ENCODE measurements around the gene NOP16.

The NOP16 gene

GRCh38 chr5:176383248-176383905, 5.0 kb downstream of the NOP16 start:
- H3K36me3 ChIP-seq (ENCODE audit: control insufficient read depth in 2 of 2, insufficient read depth in 1 of 2, low read length in 2 of 2): peaks cover 0 to 70% of the 10 kb centered on the region in 2 experiments; a peak in 2 of 3 replicates
- no peaks in the 10 kb centered on the region for H3K9me3 ChIP-seq (ENCODE audit: control insufficient read depth, insufficient read depth, low read depth, low read length)
- TF ChIP-seq MEIS1 (CRISPR knock-in tag; IDR thresholded peaks at IDR 0.05; ENCODE audit: borderline replicate concordance) (no peak), ZNF514 (tag by site-specific recombination; IDR thresholded peaks at IDR 0.05) (no peak), ZNF324 (tag by site-specific recombination; IDR thresholded peaks at IDR 0.05) (no peak), ZNF133 (tag by site-specific recombination; IDR thresholded peaks at IDR 0.05) (no peak), ZBTB49 (tag by site-specific recombination; IDR thresholded peaks at IDR 0.05; ENCODE audit: low read depth) (no peak), ZNF223 (tag by site-specific recombination; IDR thresholded peaks at IDR 0.05) (no peak), PRDM6 (tag by site-specific recombination; IDR thresholded peaks at IDR 0.05) (no peak), OVOL3 (tag by site-specific recombination; IDR thresholded peaks at IDR 0.05) (no peak), SP2 (tag by site-specific recombination; IDR thresholded peaks at IDR 0.05) (no peak), ZNF670 (tag by site-specific recombination; IDR thresholded peaks at IDR 0.05; ENCODE audit: low read depth) (no peak), KLF8 (tag by site-specific recombination; IDR thresholded peaks at IDR 0.05) (no peak), ZNF837 (tag by site-specific recombination; IDR thresholded peaks at IDR 0.05) (no peak), RBAK (tag by site-specific recombination; IDR thresholded peaks at IDR 0.05) (no peak), SP7 (tag by site-specific recombination; IDR thresholded peaks at IDR 0.05) (no peak), ZEB2 (tag by site-specific recombination; IDR thresholded peaks at IDR 0.05) (no peak), FEZF1 (tag by site-specific recombination; IDR thresholded peaks at IDR 0.05) (no peak), KLF16 (tag by site-specific recombination; IDR thresholded peaks at IDR 0.05) (no peak), ZNF529 (tag by site-specific recombination; IDR thresholded peaks at IDR 0.05; ENCODE audit: insufficient replicate concordance) (no peak), ZNF148 (tag by site-specific recombination; IDR thresholded peaks at IDR 0.05; ENCODE audit: borderline replicate concordance) (no peak), ZNF404 (tag by site-specific recombination; IDR thresholded peaks at IDR 0.05) (no peak)
- CTCF ChIA-PET: no interaction called here
- H3K4me1 ChIP-seq (ENCODE audit: control insufficient read depth, insufficient read depth, low read length): no peaks in the 10 kb centered on the region
- H3K27ac ChIP-seq (ENCODE audit: extremely low read depth, low read depth, low read length): no peak overlapping the region
- H3K4me3 ChIP-seq (ENCODE audit: low read depth, low read length): no peak overlapping the region
- POLR2A ChIA-PET: interaction anchor here (1.2 to 1.5 kb wide), 2 partner anchors 11 to 21 kb away, joined by 3 read pairs; no protein-coding TSS in a partner anchor

GRCh38 chr5:176382721-176383120, 5.7 kb downstream of the NOP16 start:
- Histone ChIP-seq H3K9me3 (ENCODE audit: control insufficient read depth, insufficient read depth, low read depth, low read length) (no peaks in the 10 kb centered on the region), H3K36me3 (ENCODE audit: control insufficient read depth in 2 of 2, insufficient read depth in 1 of 2, low read length in 2 of 2) (peaks cover 0 to 70% of the 10 kb centered on the region in 2 experiments; a peak in 2 of 3 replicates), H3K27ac (ENCODE audit: extremely low read depth, low read depth, low read length) (no peak overlapping the region), H3K4me3 (ENCODE audit: low read depth, low read length) (no peak overlapping the region), H3K4me1 (ENCODE audit: control insufficient read depth, insufficient read depth, low read length) (no peaks in the 10 kb centered on the region)
- ChIA-PET CTCF (no interaction called here), POLR2A (interaction anchor here (0.5 to 1.5 kb wide), 2 partner anchors 10 to 31 kb away, joined by 3 read pairs; no protein-coding TSS in a partner anchor)
- TF ChIP-seq ZNF549 (tag by site-specific recombination; IDR thresholded peaks at IDR 0.05) (no peak), ZNF623 (tag by site-specific recombination; IDR thresholded peaks at IDR 0.05) (no peak), ZSCAN18 (tag by site-specific recombination; IDR thresholded peaks at IDR 0.05) (no peak), ZBTB49 (tag by site-specific recombination; IDR thresholded peaks at IDR 0.05; ENCODE audit: low read depth) (no peak), SETDB1 (IDR thresholded peaks at IDR 0.05; ENCODE audit: insufficient read length, low read length) (no peak), ZNF10 (tag by site-specific recombination; IDR thresholded peaks at IDR 0.05) (no peak), ZNF354C (tag by site-specific recombination; IDR thresholded peaks at IDR 0.05; ENCODE audit: borderline replicate concordance, low read depth) (no peak)

All from HEK293 (cell line).